WTC11 (cell line): ENCODE results near the gene ADAMTS2. TPM values are rescaled to one million over a fixed set of nuclear protein-coding genes. Genes with fewer than 3 reads are reported as not detected.

Experiments
- ATAC-seq: fragments of 200-7000 bp; cut with Tn5 transposase; 2 replicates; pipeline ENCODE4 v1.10.0; 2021; ENCODE audit warnings: mild to moderate bottlenecking, moderate library complexity
- CTCF ChIA-PET: fragments of 300-600 bp; sonication (Branson Sonifier 250); formaldehyde crosslinking; loops from one replicate; lab custom pipeline; 2021; ENCODE audit warnings: antibody characterized with exemption; lab: Charles Lee
- POLR2A ChIA-PET: fragments of 350-600 bp; sonication (Branson Sonifier 250); formaldehyde crosslinking; loops from one replicate; lab custom pipeline; 2021; ENCODE audit warnings: antibody characterized with exemption; lab: Charles Lee
- DNase-seq: peaks from one replicate; pipeline ENCODE4 v3.0.0; 2021; ENCODE audit warnings: low spot score
- H3K27ac Mint-ChIP-seq: 2 replicates; pipeline ENCODE4 v1.8.0; 2021; ENCODE audit warnings: mixed read lengths
- H3K27me3 Mint-ChIP-seq: 2 replicates; pipeline ENCODE4 v1.8.0; 2021; ENCODE audit warnings: low read depth, mild to moderate bottlenecking, moderate library complexity, mixed read lengths
- H3K36me3 Mint-ChIP-seq: 2 replicates; pipeline ENCODE4 v1.8.0; 2021; ENCODE audit warnings: mixed read lengths
- H3K4me1 Mint-ChIP-seq: 2 replicates; pipeline ENCODE4 v1.8.0; 2022; ENCODE audit warnings: mixed read lengths
- H3K4me3 Mint-ChIP-seq: 2 replicates; pipeline ENCODE4 v1.8.0; 2021; ENCODE audit warnings: mild to moderate bottlenecking, moderate library complexity, mixed read lengths
- H3K9me3 Mint-ChIP-seq: 2 replicates; pipeline ENCODE4 v1.8.0; 2021; ENCODE audit warnings: mixed read lengths
- CBFB ChIP-seq: sonication (generic); formaldehyde crosslinking; IDR thresholded peaks from 2 replicates; pipeline ENCODE4 v1.8.1; 2022; ENCODE audit warnings: mild to moderate bottlenecking, low read depth, missing genetic modification reagents
- CREB1 ChIP-seq: sonication (generic); formaldehyde crosslinking; IDR thresholded peaks from 2 replicates; pipeline ENCODE4 v1.8.0; 2023; ENCODE audit warnings: mild to moderate bottlenecking, missing genetic modification reagents
- CREM ChIP-seq: sonication (generic); formaldehyde crosslinking; IDR thresholded peaks from 2 replicates; pipeline ENCODE4 v1.8.1; 2022; ENCODE audit warnings: mild to moderate bottlenecking, missing genetic modification reagents, moderate library complexity
- FOXK1 ChIP-seq: sonication (generic); formaldehyde crosslinking; IDR thresholded peaks from 2 replicates; pipeline ENCODE4 v1.8.0; 2022; ENCODE audit warnings: mild to moderate bottlenecking, moderate library complexity, missing genetic modification reagents
- GABPB1 ChIP-seq: sonication (generic); formaldehyde crosslinking; IDR thresholded peaks from 2 replicates; pipeline ENCODE4 v1.8.1; 2023; ENCODE audit warnings: mild to moderate bottlenecking, missing genetic modification reagents
- NFATC4 ChIP-seq: fragments of 250-450 bp; sonication (Bioruptor Pico); IDR thresholded peaks from 2 replicates; pipeline ENCODE4 v1.9.0; 2021; ENCODE audit warnings: mild to moderate bottlenecking
- PRRX2 ChIP-seq: fragments of 250-450 bp; sonication (Bioruptor Pico); IDR thresholded peaks from 2 replicates; pipeline ENCODE4 v1.8.0; 2021; ENCODE audit warnings: mild to moderate bottlenecking
- SOX15 ChIP-seq: fragments of 250-450 bp; sonication (Bioruptor Pico); IDR thresholded peaks from 2 replicates; pipeline ENCODE4 v1.9.0; 2021; ENCODE audit warnings: mild to moderate bottlenecking
- SP1 ChIP-seq: sonication (generic); formaldehyde crosslinking; conservative IDR thresholded peaks from 2 replicates; pipeline ENCODE4 v1.8.1; 2022; ENCODE audit warnings: missing genetic modification reagents
- TEAD4 ChIP-seq: sonication (generic); formaldehyde crosslinking; IDR thresholded peaks from 2 replicates; pipeline ENCODE4 v1.8.0; 2022; ENCODE audit warnings: mild to moderate bottlenecking, missing genetic modification reagents
- ZNF396 ChIP-seq: fragments of 250-450 bp; sonication (Bioruptor Pico); IDR thresholded peaks from 2 replicates; pipeline ENCODE4 v1.8.0; 2021; ENCODE audit warnings: mild to moderate bottlenecking, moderate library complexity, borderline replicate concordance
- total RNA-seq: library from RNA; stranded (reverse); gene quantifications from 3 replicates; pipeline ENCODE4 v1.2.3, GENCODE V29; 2021
- TF ChIP-seq, protein P1 (sequence below): sonication (generic); formaldehyde crosslinking; IDR thresholded peaks from 2 replicates; pipeline ENCODE4 v1.8.1; 2022; ENCODE audit warnings: low read depth, mild to moderate bottlenecking, moderate library complexity, missing genetic modification reagents, borderline replicate concordance
- TF ChIP-seq, protein P2 (sequence below): sonication (generic); formaldehyde crosslinking; IDR thresholded peaks from 2 replicates; pipeline ENCODE4 v1.8.1; 2022; ENCODE audit warnings: low read depth, missing genetic modification reagents, borderline replicate concordance
- TF ChIP-seq, protein P3 (sequence below): sonication (generic); formaldehyde crosslinking; IDR thresholded peaks from 2 replicates; pipeline ENCODE4 v1.8.1; 2022; ENCODE audit warnings: mild to moderate bottlenecking, moderate library complexity, missing genetic modification reagents
- TF ChIP-seq, protein P4 (sequence below): sonication (generic); formaldehyde crosslinking; IDR thresholded peaks from 2 replicates; pipeline ENCODE4 v1.8.0; 2023; ENCODE audit warnings: mild to moderate bottlenecking, missing genetic modification reagents
- TF ChIP-seq, protein P5 (sequence below): sonication (generic); formaldehyde crosslinking; IDR thresholded peaks from 2 replicates; pipeline ENCODE4 v1.8.0; 2023; ENCODE audit warnings: missing genetic modification reagents, mild to moderate bottlenecking, borderline replicate concordance
- TF ChIP-seq, protein P6 (sequence below): sonication (generic); formaldehyde crosslinking; conservative IDR thresholded peaks from 2 replicates; pipeline ENCODE4 v1.8.1; 2022; ENCODE audit warnings: mild to moderate bottlenecking, missing genetic modification reagents
- TF ChIP-seq, protein P7 (sequence below): fragments of 200-600 bp; IDR thresholded peaks from 2 replicates; pipeline ENCODE4 v1.8.0; 2022; ENCODE audit warnings: antibody characterized with exemption
- TF ChIP-seq, protein P8 (sequence below): sonication (generic); formaldehyde crosslinking; IDR thresholded peaks from 2 replicates; pipeline ENCODE4 v1.8.1; 2022; ENCODE audit warnings: mild to moderate bottlenecking, missing genetic modification reagents, moderate library complexity, borderline replicate concordance

ADAMTS2 gene
- total RNA-seq, 1 experiment from 2014 or later, result 11.2 TPM

DNA sequence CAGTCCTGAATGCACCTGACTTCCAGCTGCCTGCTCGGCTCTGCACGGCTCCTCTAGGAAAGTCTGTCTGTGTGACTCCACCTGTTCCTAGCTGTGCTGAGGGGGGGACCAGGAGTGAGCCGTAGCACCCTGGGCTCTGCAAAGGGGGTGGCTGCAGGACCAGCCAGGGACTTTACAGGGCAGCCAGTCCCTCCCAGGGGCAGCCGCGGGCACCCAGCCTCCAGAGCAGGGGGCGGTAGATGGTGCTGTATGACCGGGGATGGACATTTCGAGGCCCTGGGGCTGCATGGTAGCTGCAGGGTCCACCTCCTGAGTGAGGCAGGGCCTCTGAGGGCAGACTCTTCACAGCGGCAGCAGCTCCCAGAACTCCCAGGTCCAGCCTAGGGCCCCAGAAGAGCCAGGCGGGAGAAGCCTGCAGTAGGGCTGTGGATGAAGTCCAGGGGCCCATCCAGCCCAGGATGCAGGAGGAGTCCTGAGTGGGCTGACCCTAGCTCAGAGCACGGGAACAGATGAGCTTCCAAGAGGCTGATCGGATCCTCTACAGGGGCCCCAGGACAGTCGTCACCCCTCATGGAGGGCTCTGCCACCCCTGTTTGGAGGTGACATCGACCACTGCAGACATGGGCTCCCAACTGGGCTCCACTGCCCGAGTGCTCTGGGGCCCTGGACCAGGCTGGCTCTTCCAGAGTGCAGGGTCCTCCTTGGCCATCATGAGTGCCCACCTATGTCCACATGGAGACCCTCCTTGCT is 179.7 kb downstream of the ADAMTS2 start:
- no peaks in the 10 kb centered on the region for H3K4me1 Mint-ChIP-seq
- no peak for ATAC-seq
- ChIA-PET POLR2A (interaction anchor here (1.2 kb wide), 1 partner anchor 96 kb away, joined by 3 read pairs; no protein-coding TSS in a partner anchor), CTCF (interaction anchor here (0.6 to 3.5 kb wide), 8 partner anchors 26 to 328 kb away, joined by 3 to 38 read pairs (median 4); no protein-coding TSS in a partner anchor)
- no peak overlapping the region for H3K4me3 Mint-ChIP-seq
- H3K36me3 Mint-ChIP-seq, result peaks cover 13% of the 10 kb centered on the region
- TF ChIP-seq TEAD4, result no peak
- no peak for TF ChIP-seq ZNF396
- TF ChIP-seq, protein P1, sequence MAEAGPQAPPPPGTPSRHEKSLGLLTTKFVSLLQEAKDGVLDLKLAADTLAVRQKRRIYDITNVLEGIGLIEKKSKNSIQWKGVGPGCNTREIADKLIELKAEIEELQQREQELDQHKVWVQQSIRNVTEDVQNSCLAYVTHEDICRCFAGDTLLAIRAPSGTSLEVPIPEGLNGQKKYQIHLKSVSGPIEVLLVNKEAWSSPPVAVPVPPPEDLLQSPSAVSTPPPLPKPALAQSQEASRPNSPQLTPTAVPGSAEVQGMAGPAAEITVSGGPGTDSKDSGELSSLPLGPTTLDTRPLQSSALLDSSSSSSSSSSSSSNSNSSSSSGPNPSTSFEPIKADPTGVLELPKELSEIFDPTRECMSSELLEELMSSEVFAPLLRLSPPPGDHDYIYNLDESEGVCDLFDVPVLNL, result no peak
- TF ChIP-seq, protein P2, sequence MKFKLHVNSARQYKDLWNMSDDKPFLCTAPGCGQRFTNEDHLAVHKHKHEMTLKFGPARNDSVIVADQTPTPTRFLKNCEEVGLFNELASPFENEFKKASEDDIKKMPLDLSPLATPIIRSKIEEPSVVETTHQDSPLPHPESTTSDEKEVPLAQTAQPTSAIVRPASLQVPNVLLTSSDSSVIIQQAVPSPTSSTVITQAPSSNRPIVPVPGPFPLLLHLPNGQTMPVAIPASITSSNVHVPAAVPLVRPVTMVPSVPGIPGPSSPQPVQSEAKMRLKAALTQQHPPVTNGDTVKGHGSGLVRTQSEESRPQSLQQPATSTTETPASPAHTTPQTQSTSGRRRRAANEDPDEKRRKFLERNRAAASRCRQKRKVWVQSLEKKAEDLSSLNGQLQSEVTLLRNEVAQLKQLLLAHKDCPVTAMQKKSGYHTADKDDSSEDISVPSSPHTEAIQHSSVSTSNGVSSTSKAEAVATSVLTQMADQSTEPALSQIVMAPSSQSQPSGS, result no peak
- TF ChIP-seq GABPB1 (CRISPR knock-in tag), result no peak
- no peak for TF ChIP-seq CREB1
- TF ChIP-seq, protein P3, sequence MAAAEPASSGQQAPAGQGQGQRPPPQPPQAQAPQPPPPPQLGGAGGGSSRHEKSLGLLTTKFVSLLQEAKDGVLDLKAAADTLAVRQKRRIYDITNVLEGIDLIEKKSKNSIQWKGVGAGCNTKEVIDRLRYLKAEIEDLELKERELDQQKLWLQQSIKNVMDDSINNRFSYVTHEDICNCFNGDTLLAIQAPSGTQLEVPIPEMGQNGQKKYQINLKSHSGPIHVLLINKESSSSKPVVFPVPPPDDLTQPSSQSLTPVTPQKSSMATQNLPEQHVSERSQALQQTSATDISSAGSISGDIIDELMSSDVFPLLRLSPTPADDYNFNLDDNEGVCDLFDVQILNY (CRISPR knock-in tag), result no peak
- TF ChIP-seq, protein P4, sequence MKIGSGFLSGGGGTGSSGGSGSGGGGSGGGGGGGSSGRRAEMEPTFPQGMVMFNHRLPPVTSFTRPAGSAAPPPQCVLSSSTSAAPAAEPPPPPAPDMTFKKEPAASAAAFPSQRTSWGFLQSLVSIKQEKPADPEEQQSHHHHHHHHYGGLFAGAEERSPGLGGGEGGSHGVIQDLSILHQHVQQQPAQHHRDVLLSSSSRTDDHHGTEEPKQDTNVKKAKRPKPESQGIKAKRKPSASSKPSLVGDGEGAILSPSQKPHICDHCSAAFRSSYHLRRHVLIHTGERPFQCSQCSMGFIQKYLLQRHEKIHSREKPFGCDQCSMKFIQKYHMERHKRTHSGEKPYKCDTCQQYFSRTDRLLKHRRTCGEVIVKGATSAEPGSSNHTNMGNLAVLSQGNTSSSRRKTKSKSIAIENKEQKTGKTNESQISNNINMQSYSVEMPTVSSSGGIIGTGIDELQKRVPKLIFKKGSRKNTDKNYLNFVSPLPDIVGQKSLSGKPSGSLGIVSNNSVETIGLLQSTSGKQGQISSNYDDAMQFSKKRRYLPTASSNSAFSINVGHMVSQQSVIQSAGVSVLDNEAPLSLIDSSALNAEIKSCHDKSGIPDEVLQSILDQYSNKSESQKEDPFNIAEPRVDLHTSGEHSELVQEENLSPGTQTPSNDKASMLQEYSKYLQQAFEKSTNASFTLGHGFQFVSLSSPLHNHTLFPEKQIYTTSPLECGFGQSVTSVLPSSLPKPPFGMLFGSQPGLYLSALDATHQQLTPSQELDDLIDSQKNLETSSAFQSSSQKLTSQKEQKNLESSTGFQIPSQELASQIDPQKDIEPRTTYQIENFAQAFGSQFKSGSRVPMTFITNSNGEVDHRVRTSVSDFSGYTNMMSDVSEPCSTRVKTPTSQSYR (CRISPR knock-in tag), result no peak
- TF ChIP-seq, protein P5, sequence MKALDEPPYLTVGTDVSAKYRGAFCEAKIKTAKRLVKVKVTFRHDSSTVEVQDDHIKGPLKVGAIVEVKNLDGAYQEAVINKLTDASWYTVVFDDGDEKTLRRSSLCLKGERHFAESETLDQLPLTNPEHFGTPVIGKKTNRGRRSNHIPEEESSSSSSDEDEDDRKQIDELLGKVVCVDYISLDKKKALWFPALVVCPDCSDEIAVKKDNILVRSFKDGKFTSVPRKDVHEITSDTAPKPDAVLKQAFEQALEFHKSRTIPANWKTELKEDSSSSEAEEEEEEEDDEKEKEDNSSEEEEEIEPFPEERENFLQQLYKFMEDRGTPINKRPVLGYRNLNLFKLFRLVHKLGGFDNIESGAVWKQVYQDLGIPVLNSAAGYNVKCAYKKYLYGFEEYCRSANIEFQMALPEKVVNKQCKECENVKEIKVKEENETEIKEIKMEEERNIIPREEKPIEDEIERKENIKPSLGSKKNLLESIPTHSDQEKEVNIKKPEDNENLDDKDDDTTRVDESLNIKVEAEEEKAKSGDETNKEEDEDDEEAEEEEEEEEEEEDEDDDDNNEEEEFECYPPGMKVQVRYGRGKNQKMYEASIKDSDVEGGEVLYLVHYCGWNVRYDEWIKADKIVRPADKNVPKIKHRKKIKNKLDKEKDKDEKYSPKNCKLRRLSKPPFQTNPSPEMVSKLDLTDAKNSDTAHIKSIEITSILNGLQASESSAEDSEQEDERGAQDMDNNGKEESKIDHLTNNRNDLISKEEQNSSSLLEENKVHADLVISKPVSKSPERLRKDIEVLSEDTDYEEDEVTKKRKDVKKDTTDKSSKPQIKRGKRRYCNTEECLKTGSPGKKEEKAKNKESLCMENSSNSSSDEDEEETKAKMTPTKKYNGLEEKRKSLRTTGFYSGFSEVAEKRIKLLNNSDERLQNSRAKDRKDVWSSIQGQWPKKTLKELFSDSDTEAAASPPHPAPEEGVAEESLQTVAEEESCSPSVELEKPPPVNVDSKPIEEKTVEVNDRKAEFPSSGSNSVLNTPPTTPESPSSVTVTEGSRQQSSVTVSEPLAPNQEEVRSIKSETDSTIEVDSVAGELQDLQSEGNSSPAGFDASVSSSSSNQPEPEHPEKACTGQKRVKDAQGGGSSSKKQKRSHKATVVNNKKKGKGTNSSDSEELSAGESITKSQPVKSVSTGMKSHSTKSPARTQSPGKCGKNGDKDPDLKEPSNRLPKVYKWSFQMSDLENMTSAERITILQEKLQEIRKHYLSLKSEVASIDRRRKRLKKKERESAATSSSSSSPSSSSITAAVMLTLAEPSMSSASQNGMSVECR (CRISPR knock-in tag), result no peak
- no peak for TF ChIP-seq SP1
- TF ChIP-seq, protein P6, sequence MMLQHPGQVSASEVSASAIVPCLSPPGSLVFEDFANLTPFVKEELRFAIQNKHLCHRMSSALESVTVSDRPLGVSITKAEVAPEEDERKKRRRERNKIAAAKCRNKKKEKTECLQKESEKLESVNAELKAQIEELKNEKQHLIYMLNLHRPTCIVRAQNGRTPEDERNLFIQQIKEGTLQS (CRISPR knock-in tag), result no peak
- no peak for TF ChIP-seq NFATC4 (CRISPR knock-in tag)
- no peak for TF ChIP-seq FOXK1 (CRISPR knock-in tag)
- no peak for TF ChIP-seq CREM (CRISPR knock-in tag)
- no peak for TF ChIP-seq PRRX2
- no peak for TF ChIP-seq SOX15 (CRISPR knock-in tag)
- TF ChIP-seq, protein P7, sequence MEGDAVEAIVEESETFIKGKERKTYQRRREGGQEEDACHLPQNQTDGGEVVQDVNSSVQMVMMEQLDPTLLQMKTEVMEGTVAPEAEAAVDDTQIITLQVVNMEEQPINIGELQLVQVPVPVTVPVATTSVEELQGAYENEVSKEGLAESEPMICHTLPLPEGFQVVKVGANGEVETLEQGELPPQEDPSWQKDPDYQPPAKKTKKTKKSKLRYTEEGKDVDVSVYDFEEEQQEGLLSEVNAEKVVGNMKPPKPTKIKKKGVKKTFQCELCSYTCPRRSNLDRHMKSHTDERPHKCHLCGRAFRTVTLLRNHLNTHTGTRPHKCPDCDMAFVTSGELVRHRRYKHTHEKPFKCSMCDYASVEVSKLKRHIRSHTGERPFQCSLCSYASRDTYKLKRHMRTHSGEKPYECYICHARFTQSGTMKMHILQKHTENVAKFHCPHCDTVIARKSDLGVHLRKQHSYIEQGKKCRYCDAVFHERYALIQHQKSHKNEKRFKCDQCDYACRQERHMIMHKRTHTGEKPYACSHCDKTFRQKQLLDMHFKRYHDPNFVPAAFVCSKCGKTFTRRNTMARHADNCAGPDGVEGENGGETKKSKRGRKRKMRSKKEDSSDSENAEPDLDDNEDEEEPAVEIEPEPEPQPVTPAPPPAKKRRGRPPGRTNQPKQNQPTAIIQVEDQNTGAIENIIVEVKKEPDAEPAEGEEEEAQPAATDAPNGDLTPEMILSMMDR, result no peak
- TF ChIP-seq CBFB (CRISPR knock-in tag), result no peak
- TF ChIP-seq, protein P8, sequence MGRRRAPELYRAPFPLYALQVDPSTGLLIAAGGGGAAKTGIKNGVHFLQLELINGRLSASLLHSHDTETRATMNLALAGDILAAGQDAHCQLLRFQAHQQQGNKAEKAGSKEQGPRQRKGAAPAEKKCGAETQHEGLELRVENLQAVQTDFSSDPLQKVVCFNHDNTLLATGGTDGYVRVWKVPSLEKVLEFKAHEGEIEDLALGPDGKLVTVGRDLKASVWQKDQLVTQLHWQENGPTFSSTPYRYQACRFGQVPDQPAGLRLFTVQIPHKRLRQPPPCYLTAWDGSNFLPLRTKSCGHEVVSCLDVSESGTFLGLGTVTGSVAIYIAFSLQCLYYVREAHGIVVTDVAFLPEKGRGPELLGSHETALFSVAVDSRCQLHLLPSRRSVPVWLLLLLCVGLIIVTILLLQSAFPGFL, result no peak
- H3K27me3 Mint-ChIP-seq, result no peaks in the 10 kb centered on the region; the same call in 1 of the 2 replicates
- H3K9me3 Mint-ChIP-seq, result peaks cover 30% of the 10 kb centered on the region
- DNase-seq, result no peak
- no peak overlapping the region for H3K27ac Mint-ChIP-seq
